AG04449 (cell line): ENCODE data around the gene CAPN13.

Experiments used
- CTCF ChIA-PET: fragments of 350-600 bp; formaldehyde crosslinking; extraction: SDS; loops from one replicate; lab custom pipeline; 2021; ENCODE audit warnings: antibody characterized with exemption; lab: Yijun Ruan, JAX
- POLR2A ChIA-PET: fragments of 400-600, 350-600 bp; formaldehyde crosslinking; extraction: SDS; loops from one replicate; lab custom pipeline; 2020; ENCODE audit warnings: antibody characterized with exemption, inconsistent platforms; lab: Yijun Ruan, JAX
- DNase-seq: peaks from one replicate; pipeline ENCODE4 v3.0.0-alpha.2; 2010; ENCODE audit warnings: low read depth, low spot score
- H3K4me3 ChIP-seq: 2 replicates; pipeline ENCODE4 v1.5.1; 2011; ENCODE audit warnings: low read depth, mild to moderate bottlenecking, control low read depth, low read length
- TF ChIP-seq, protein P1 (sequence below): IDR thresholded peaks from one replicate; pipeline ENCODE4 v1.5.1; 2011; ENCODE audit warnings: mild to moderate bottlenecking, moderate library complexity, low read length, control low read depth, inconsistent platforms; ENCODE audit not compliant: insufficient read depth; ENCODE audit errors: missing control alignments

Gene CAPN13

DNA sequence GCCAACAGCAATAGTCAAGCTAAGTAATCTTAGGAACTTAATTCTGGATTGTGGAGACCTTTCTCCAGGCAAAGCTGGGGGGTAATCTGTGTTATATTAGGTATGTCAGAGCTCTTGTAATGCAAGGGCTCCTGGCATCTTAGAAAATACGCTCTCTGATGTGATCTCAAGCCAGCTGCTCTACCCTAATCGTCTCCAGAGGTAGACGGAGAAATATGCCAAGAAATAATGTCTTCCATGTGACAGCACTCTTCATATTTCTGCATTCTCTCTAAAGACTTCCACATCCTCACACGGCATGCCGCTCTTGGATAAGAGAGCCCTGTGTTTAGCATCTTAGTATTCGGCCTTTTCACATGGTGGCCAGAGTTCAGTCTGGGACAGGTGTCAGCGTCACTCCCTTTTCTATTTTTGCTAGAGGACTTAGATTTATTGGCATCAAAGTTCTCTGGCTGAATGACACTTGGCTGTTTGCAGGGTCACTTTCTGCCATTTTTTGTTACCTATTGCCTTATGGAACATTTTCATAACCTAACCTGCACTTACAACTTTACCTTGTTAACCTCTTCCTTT, 25.2 kb downstream of the CAPN13 start:
- POLR2A ChIA-PET, result no interaction called here
- no peak overlapping the region for H3K4me3 ChIP-seq

DNA sequence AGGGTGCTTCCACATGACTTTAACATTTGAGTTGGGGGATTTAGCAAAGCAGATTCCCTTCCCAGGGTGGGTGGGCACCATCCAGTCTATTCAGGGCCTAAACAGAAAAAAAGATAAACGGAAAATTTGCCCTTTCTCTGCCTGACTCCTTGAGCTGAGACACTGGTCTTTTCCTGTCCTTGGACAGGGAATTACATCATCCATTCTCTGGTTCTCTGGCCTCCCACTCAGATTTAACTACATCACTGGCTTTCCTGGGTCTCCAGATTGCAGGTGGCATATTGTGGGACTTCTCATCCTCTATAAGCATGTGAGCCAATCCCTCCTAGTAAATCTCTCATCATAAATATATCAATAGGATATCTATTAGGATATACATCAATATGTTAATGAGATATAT, 25.8 kb downstream of the CAPN13 start:
- no peak overlapping the region for H3K4me3 ChIP-seq
- TF ChIP-seq, protein P1, sequence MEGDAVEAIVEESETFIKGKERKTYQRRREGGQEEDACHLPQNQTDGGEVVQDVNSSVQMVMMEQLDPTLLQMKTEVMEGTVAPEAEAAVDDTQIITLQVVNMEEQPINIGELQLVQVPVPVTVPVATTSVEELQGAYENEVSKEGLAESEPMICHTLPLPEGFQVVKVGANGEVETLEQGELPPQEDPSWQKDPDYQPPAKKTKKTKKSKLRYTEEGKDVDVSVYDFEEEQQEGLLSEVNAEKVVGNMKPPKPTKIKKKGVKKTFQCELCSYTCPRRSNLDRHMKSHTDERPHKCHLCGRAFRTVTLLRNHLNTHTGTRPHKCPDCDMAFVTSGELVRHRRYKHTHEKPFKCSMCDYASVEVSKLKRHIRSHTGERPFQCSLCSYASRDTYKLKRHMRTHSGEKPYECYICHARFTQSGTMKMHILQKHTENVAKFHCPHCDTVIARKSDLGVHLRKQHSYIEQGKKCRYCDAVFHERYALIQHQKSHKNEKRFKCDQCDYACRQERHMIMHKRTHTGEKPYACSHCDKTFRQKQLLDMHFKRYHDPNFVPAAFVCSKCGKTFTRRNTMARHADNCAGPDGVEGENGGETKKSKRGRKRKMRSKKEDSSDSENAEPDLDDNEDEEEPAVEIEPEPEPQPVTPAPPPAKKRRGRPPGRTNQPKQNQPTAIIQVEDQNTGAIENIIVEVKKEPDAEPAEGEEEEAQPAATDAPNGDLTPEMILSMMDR, result no peak
- CTCF ChIA-PET, result no interaction called here

More for the DNA sequence above, 25.2 kb downstream of the CAPN13 start:
- no peak for DNase-seq
- CTCF ChIA-PET, result no interaction called here
- TF ChIP-seq, protein P1, result no peak

DNA sequence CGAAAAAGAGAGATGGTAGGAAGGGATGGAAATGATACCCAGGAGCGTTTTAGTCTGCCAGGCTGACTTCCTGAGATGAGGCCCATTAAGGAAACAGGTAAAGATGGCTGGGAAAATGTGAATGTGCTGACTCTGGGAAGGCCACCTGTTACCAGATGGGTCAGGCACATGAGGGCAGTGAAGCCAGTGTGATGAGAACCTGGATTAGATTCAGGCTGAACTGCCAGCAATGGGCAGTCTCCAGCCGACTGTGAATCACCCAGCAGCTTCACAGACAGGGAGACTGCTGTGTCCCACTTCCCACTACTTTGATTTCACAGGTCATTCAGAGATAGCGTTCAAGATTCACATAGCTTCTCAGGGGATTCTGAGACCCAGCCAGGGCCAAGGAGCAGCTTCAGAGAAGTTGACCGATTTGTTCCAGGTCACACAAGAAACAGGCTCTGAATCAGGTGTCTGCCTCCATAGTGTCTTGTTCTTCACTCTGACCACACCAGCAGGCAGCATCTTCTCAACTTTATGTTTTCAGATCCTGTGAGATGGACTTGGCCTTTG, 26.4 kb downstream of the CAPN13 start:
- no peak for DNase-seq
- TF ChIP-seq, protein P1, result no peak
- CTCF ChIA-PET, result no interaction called here
- no peak overlapping the region for H3K4me3 ChIP-seq
- POLR2A ChIA-PET, result no interaction called here

More for the DNA sequence above, 25.8 kb downstream of the CAPN13 start:
- POLR2A ChIA-PET, result no interaction called here
- no peak for DNase-seq

DNA sequence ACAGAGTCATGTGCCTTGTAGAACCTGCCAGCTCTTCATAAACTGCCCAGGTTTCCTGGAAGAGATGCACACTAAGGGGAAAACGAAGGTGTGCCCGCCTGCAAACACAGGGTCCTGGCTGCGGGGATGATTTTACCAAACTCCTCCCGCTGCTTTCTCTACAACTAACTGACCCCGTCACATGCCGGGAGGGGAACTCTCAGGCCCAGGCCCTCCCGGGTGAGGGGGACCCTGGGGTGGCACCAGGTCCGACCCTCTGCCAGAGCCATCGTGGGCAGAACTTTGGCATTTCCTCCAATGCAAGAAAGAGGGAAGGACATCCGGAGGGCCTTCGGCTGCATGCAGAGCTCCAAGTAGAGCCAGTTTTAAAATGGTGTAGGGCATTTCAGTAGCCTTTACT, 28.6 kb downstream of the CAPN13 start:
- POLR2A ChIA-PET, result no interaction called here
- CTCF ChIA-PET, result no interaction called here
- H3K4me3 ChIP-seq, result no peak overlapping the region
- DNase-seq, result no peak
- TF ChIP-seq, protein P1, result no peak

DNA sequence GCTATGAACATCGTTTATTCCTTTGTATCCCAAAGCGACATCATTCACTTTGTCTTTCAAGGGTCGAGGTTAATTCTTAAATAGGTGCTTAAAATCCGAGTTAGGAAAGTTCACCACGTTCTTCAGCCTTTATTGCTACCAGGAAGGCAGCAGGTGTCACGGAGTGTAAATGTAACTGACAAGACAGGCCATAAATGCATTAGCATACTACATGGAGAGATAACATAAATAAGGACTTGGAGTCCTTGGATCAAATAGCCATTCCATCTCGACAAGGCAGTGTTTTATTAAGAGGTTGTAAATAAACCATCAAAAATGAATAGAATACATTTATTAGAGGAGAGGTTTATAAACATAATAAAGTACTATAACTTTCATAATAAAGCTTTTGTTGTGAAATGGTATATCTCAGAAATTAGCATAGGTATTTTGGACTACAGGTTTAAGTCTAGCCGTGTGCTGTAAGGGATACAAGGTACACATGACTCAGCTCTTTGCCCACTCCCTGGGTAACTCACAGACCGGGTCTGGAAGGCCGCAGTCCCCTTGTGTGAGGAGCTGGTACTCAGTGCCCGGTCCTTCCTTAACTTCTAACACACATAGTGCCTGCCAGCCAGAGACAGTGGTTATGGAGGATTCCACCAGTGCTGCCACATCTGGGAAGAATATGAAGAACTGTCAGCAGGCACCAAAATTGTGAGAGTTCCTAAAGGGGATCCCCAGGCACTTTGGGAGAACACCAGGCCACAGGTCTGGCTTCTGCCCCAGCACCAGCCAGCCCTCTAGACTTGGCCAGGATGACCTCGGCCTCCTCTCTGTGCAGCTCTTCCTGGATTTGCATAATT, 29.4 kb downstream of the CAPN13 start:
- no peak overlapping the region for H3K4me3 ChIP-seq
- DNase-seq, result no peak
- TF ChIP-seq, protein P1, result no peak
- ChIA-PET CTCF (no interaction called here), POLR2A (no interaction called here)
